OCI-LY3 (cell line): ENCODE results near the gene ACTG1.

Source experiments
- EZH2phosphoT487 ChIP-seq: fragments of 200-600 bp; shearing (Covaris generic); IDR thresholded peaks from 2 replicates; pipeline ENCODE4 v1.6.1; 2018; ENCODE audit warnings: antibody characterized with exemption, mixed run types, low read depth
- TF ChIP-seq, protein P1 (sequence below): fragments of 200-600, 300-600 bp; sonication (generic); IDR thresholded peaks from 2 replicates; pipeline ENCODE4 v1.5.1; 2014; ENCODE audit warnings: antibody characterized with exemption, low read length, low read depth

GRCh38 chr17:81512562-81513371 is at the start of gene ACTG1:
- TF ChIP-seq, protein P1, sequence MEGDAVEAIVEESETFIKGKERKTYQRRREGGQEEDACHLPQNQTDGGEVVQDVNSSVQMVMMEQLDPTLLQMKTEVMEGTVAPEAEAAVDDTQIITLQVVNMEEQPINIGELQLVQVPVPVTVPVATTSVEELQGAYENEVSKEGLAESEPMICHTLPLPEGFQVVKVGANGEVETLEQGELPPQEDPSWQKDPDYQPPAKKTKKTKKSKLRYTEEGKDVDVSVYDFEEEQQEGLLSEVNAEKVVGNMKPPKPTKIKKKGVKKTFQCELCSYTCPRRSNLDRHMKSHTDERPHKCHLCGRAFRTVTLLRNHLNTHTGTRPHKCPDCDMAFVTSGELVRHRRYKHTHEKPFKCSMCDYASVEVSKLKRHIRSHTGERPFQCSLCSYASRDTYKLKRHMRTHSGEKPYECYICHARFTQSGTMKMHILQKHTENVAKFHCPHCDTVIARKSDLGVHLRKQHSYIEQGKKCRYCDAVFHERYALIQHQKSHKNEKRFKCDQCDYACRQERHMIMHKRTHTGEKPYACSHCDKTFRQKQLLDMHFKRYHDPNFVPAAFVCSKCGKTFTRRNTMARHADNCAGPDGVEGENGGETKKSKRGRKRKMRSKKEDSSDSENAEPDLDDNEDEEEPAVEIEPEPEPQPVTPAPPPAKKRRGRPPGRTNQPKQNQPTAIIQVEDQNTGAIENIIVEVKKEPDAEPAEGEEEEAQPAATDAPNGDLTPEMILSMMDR: no peak
- TF ChIP-seq EZH2phosphoT487: no peak
